PC-9 (cell line): ENCODE results near the gene STRIP2. TPM values are rescaled to one million over a fixed set of nuclear protein-coding genes. Genes with fewer than 3 reads are reported as not detected.

Experiments used
- BruUV-seq: library from RNA; stranded (reverse); fragments of 400-500 nt; replicated peaks from 2 replicates; lab custom pipeline; 2021; lab: Mats Ljungman, UMichigan
- CTCF ChIA-PET: fragments of 300-600 bp; sonication (Branson Sonifier 250); formaldehyde crosslinking; loops from one replicate; lab custom pipeline; 2022; ENCODE audit warnings: antibody characterized with exemption; lab: Charles Lee
- POLR2A ChIA-PET: fragments of 300-600 bp; sonication (Branson Sonifier 250); formaldehyde crosslinking; loops from one replicate; lab custom pipeline; 2022; ENCODE audit warnings: antibody characterized with exemption; ENCODE audit not compliant: unreplicated experiment; lab: Charles Lee
- DNase-seq, 2 experiments: peaks; one replicate each; pipeline versions ENCODE4 v3.0.0 to v3.0.0-alpha.2; 2015 to 2022; ENCODE audit warnings: mixed read lengths in 1 of 2
- H2AFZ ChIP-seq: fragments of 200-600 bp; sonication (generic); 2 replicates; pipeline ENCODE4 v1.8.1; 2017; ENCODE audit warnings: antibody characterized with exemption
- H3F3A ChIP-seq: fragments of 200-600 bp; sonication (generic); 2 replicates; pipeline ENCODE4 v1.8.1; 2017; ENCODE audit warnings: antibody characterized with exemption, mild to moderate bottlenecking, low read depth; ENCODE audit not compliant: insufficient read depth
- H3K27ac ChIP-seq: fragments of 200-600 bp; sonication (generic); 2 replicates; pipeline ENCODE4 v1.6.1; 2016; ENCODE audit warnings: mixed run types
- H3K27me3 ChIP-seq: fragments of 200-600 bp; sonication (generic); 2 replicates; pipeline ENCODE4 v1.6.1; 2016; ENCODE audit warnings: low read depth, mixed run types; ENCODE audit not compliant: insufficient read depth
- H3K36me3 ChIP-seq: fragments of 200-600 bp; sonication (generic); 2 replicates; pipeline ENCODE4 v1.6.1; 2016; ENCODE audit warnings: low read depth, mixed run types
- H3K4me1 ChIP-seq: fragments of 200-600 bp; sonication (generic); replicated peaks from 2 replicates; pipeline ENCODE4 v1.6.1; 2016; ENCODE audit warnings: mixed run types; ENCODE audit not compliant: insufficient read depth
- H3K4me2 ChIP-seq: fragments of 200-600 bp; sonication (generic); 2 replicates; pipeline ENCODE4 v1.6.1; 2017; ENCODE audit warnings: mixed run types
- H3K4me3 ChIP-seq: fragments of 200-600 bp; sonication (generic); 2 replicates; pipeline ENCODE4 v1.6.1; 2016; ENCODE audit warnings: mixed run types
- H3K79me2 ChIP-seq: fragments of 200-600 bp; sonication (generic); 2 replicates; pipeline ENCODE4 v1.6.1; 2017; ENCODE audit warnings: low read depth, mixed run types
- H3K9me2 ChIP-seq: fragments of 200-600 bp; sonication (generic); 2 replicates; pipeline ENCODE4 v1.8.1; 2017; ENCODE audit warnings: mild to moderate bottlenecking; ENCODE audit not compliant: insufficient read depth
- H3K9me3 ChIP-seq: fragments of 200-600 bp; sonication (generic); 2 replicates; pipeline ENCODE4 v1.8.1; 2016; ENCODE audit warnings: low read depth; ENCODE audit not compliant: insufficient read depth
- H4K20me1 ChIP-seq: fragments of 200-600 bp; sonication (generic); 2 replicates; pipeline ENCODE4 v1.8.1; 2017; ENCODE audit not compliant: insufficient read depth
- CTCF ChIP-seq: fragments of 200-600 bp; sonication (generic); conservative IDR thresholded peaks from 2 replicates; pipeline ENCODE4 v1.6.1; 2017; ENCODE audit warnings: mixed run types, antibody characterized with exemption, mild to moderate bottlenecking, moderate library complexity
- EZH2 ChIP-seq: fragments of 200-600 bp; sonication (generic); IDR thresholded peaks from 2 replicates; pipeline ENCODE4 v1.8.0; 2017; ENCODE audit warnings: antibody characterized with exemption, low read depth
- intact Hi-C: fragments of 100-400 bp; cut with micrococcal nuclease; formaldehyde crosslinking; loops from one replicate; pipeline ENCODE4 v1.10.0; 2022; ENCODE audit not compliant: unreplicated experiment
- total RNA-seq: library from RNA; stranded (reverse); gene quantifications from 2 replicates; pipeline ENCODE4 v1.2.3, GENCODE V29; 2021

Gene STRIP2
- total RNA-seq, 1 experiment from 2014 or later: 9.5 TPM

- POLR2A ChIA-PET: no interaction called here
- CTCF ChIA-PET: no interaction called here
- Histone ChIP-seq H4K20me1 (no peaks in the 10 kb centered on the region), H3K27me3 (no peaks in the 10 kb centered on the region), H3F3A (no peaks in the 10 kb centered on the region), H3K4me1 (no peaks in the 10 kb centered on the region), H3K9me2 (no peaks in the 10 kb centered on the region), H2AFZ (no peak overlapping the region), H3K4me3 (no peak overlapping the region), H3K9me3 (no peaks in the 10 kb centered on the region), H3K79me2 (no peaks in the 10 kb centered on the region), H3K27ac (no peak overlapping the region), H3K4me2 (no peak overlapping the region), H3K36me3 (0 out of 2 replicates have a peak, but pooled peaks cover 7% of the 10 kb centered on the region)
- no peak for TF ChIP-seq EZH2
- no peak for TF ChIP-seq CTCF
- intact Hi-C loops: no loop called here
- no peak for DNase-seq
- BruUV-seq: no TSS peak
Observed at GRCh38 chr7:129393255-129393654, 41.0 kb upstream of the STRIP2 start.

- H3K4me2 ChIP-seq: no peak overlapping the region
- intact Hi-C loops: no loop called here
- no peaks in the 10 kb centered on the region for H3K9me3 ChIP-seq
- TF ChIP-seq EZH2 (no peak), CTCF (no peak)
- H4K20me1 ChIP-seq: no peaks in the 10 kb centered on the region
- BruUV-seq: no TSS peak
- no peaks in the 10 kb centered on the region for H3K27me3 ChIP-seq
- H3K79me2 ChIP-seq: no peaks in the 10 kb centered on the region
- CTCF ChIA-PET: no interaction called here
- 0 out of 2 replicates have a peak, but pooled peaks cover 7% of the 10 kb centered on the region for H3F3A ChIP-seq
- no peaks in the 10 kb centered on the region for H3K9me2 ChIP-seq
- POLR2A ChIA-PET: no interaction called here
- H3K4me1 ChIP-seq: no peaks in the 10 kb centered on the region
- H2AFZ ChIP-seq: no peak overlapping the region
- no peak overlapping the region for H3K4me3 ChIP-seq
- no peak overlapping the region for H3K27ac ChIP-seq
- 0 out of 2 replicates have a peak, but pooled peaks cover 7% of the 10 kb centered on the region for H3K36me3 ChIP-seq
- DNase-seq: no peak
Observed at GRCh38 chr7:129394101-129394500, 40.1 kb upstream of the STRIP2 start.

- POLR2A ChIA-PET: no interaction called here
Observed at GRCh38 chr7:129394982-129395914, 39.0 kb upstream of the STRIP2 start.

More at GRCh38 chr7:129394982-129395914, 39.0 kb upstream of the STRIP2 start:
- H3K79me2 ChIP-seq: no peaks in the 10 kb centered on the region
- no TSS peak for BruUV-seq
- H3K9me2 ChIP-seq: no peaks in the 10 kb centered on the region
- H3F3A ChIP-seq: peaks cover 12% of the 10 kb centered on the region; the same call in 1 of the 2 replicates
- no peak overlapping the region for H3K4me3 ChIP-seq
- no peak overlapping the region for H3K4me2 ChIP-seq
- peaks cover 6% of the 10 kb centered on the region; the same call in 1 of the 2 replicates for H3K4me1 ChIP-seq
- no peak for TF ChIP-seq EZH2
- TF ChIP-seq CTCF: no peak
- no peak for DNase-seq
- no peaks in the 10 kb centered on the region for H3K27me3 ChIP-seq
- intact Hi-C loops: no loop called here
- 0 out of 2 replicates have a peak, but pooled peaks cover 7% of the 10 kb centered on the region for H3K36me3 ChIP-seq
- H3K27ac ChIP-seq: no peak overlapping the region
- CTCF ChIA-PET: no interaction called here
- no peak overlapping the region for H2AFZ ChIP-seq
- H3K9me3 ChIP-seq: no peaks in the 10 kb centered on the region
- no peaks in the 10 kb centered on the region for H4K20me1 ChIP-seq
